K562 (cell line): ENCODE results near the gene PARD6B. TPM values are rescaled to one million over a fixed set of nuclear protein-coding genes. Genes with fewer than 3 reads are reported as not detected.

Experiments used
- CAMTA2 ChIP-seq: fragments of 250-450 bp; sonication (Bioruptor Pico); conservative IDR thresholded peaks from 2 replicates; pipeline ENCODE4 v1.5.1; 2022
- GATAD2A ChIP-seq: fragments of 450-650 bp; IDR thresholded peaks from 2 replicates; pipeline ENCODE4 v1.6.1; 2017
- HCFC1 ChIP-seq: IDR thresholded peaks from 2 replicates; pipeline ENCODE4 v1.6.1; 2012; ENCODE audit warnings: low read depth, low read length, improper control_type of control experiment
- MECOM ChIP-seq: fragments of 250-450 bp; sonication (Bioruptor Pico); IDR thresholded peaks from 2 replicates; pipeline ENCODE4 v1.8.0; 2022; ENCODE audit warnings: inconsistent platforms
- MEF2A ChIP-seq: IDR thresholded peaks from 2 replicates; pipeline ENCODE4 v1.6.1; 2011; ENCODE audit warnings: low read depth, mild to moderate bottlenecking, low read length, moderate library complexity; ENCODE audit not compliant: control insufficient read depth
- MXI1 ChIP-seq: IDR thresholded peaks from 2 replicates; pipeline ENCODE4 v1.6.1; 2011; ENCODE audit warnings: low read depth, mild to moderate bottlenecking, improper control_type of control experiment, low read length
- PHF21A ChIP-seq: fragments of 450-650 bp; IDR thresholded peaks from 2 replicates; pipeline ENCODE4 v1.6.1; 2017; ENCODE audit warnings: low read depth, borderline replicate concordance
- POLR3G ChIP-seq: IDR thresholded peaks from 2 replicates; pipeline ENCODE4 v1.6.1; 2011; ENCODE audit not compliant: insufficient read length, insufficient replicate concordance; ENCODE audit errors: extremely low read depth
- RB1 ChIP-seq: fragments of 450-650 bp; IDR thresholded peaks from 2 replicates; pipeline ENCODE4 v1.6.1; 2017; ENCODE audit warnings: low read depth, mild to moderate bottlenecking
- SUPT5H ChIP-seq: fragments of 450-650 bp; IDR thresholded peaks from 2 replicates; pipeline ENCODE4 v1.6.1; 2016
- TEAD4 ChIP-seq, 2 experiments: sonication (generic) in 1 of 2; formaldehyde crosslinking in 1 of 2; IDR thresholded peaks; 2 replicates each; pipeline versions ENCODE4 v1.6.1 to v1.8.0; 2012 to 2022; ENCODE audit warnings: borderline replicate concordance in 1 of 2, inconsistent platforms in 1 of 2, low read length in 1 of 2, mild to moderate bottlenecking in 1 of 2, missing genetic modification reagents in 1 of 2
- ZFP36 ChIP-seq: fragments of 150-350 bp; IDR thresholded peaks from 2 replicates; pipeline ENCODE4 v1.6.1; 2018; ENCODE audit warnings: low read length, low read depth; ENCODE audit not compliant: partially characterized antibody
- ZNF644 ChIP-seq: fragments of 200-800 bp; sonication (Bioruptor generic); IDR thresholded peaks from 2 replicates; pipeline ENCODE4 v1.6.1; 2016; ENCODE audit warnings: low read depth, missing genetic modification characterization, missing compliant biosample characterization
- ZNF695 ChIP-seq: fragments of 450-650 bp; formaldehyde crosslinking; IDR thresholded peaks from 2 replicates; pipeline ENCODE4 v1.4.0; 2020; ENCODE audit warnings: mild to moderate bottlenecking, moderate library complexity
- ZNF76 ChIP-seq: fragments of 250-450 bp; sonication (Bioruptor Pico); IDR thresholded peaks from 2 replicates; pipeline ENCODE4 v1.4.0; 2020; ENCODE audit warnings: mild to moderate bottlenecking, moderate library complexity, borderline replicate concordance
- polyA plus RNA-seq, 8 experiments: library from polyadenylated mRNA; depleted of rRNA in 4 of 8; stranded (reverse) in 5 of 8; unstranded in 3 of 8; fragments of >200 nt; fragmentation: Nextera tagmentation in 2 of 8; fragmentation: Illumina TruSeq in 1 of 8; extraction: Ambion mirVana in 2 of 8; extraction: Trizol in 1 of 8; gene quantifications; 2 replicates each; pipeline versions ENCODE4 v1.2.1 to v1.2.3, GENCODE V29; 2011 to 2014; ENCODE audit warnings: inconsistent platforms in 1 of 8, missing spikeins in 1 of 8
- total RNA-seq, 7 experiments: library from RNA; depleted of rRNA in 6 of 7; stranded (reverse); fragments of >200 nt in 6 of 7; fragmentation: Illumina TruSeq in 2 of 7; extraction: Trizol in 2 of 7; gene quantifications; 2 replicates each; pipeline versions ENCODE4 v1.2.1 to v1.2.3, GENCODE V29; 2011 to 2021; ENCODE audit warnings: low replicate concordance in 1 of 7
- TF ChIP-seq, protein P1 (sequence below): IDR thresholded peaks from 2 replicates; pipeline ENCODE4 v1.6.1; 2011; ENCODE audit warnings: borderline replicate concordance, low read depth, mild to moderate bottlenecking, moderate library complexity, low read length; ENCODE audit not compliant: insufficient read depth, poor library complexity, severe bottlenecking
- TF ChIP-seq, protein P2 (sequence below): sonication (generic); formaldehyde crosslinking; IDR thresholded peaks from 2 replicates; pipeline ENCODE4 v1.8.0; 2022; ENCODE audit warnings: missing genetic modification reagents, mild to moderate bottlenecking, borderline replicate concordance
- TF ChIP-seq, protein P3 (sequence below): fragments of 250-450 bp; sonication (Bioruptor Pico); IDR thresholded peaks from 2 replicates; pipeline ENCODE4 v1.8.0; 2022; ENCODE audit warnings: inconsistent platforms, mild to moderate bottlenecking, moderate library complexity, borderline replicate concordance

Gene PARD6B
- total and polyA plus RNA-seq, 9 of the 15 experiments (the other 6 are each of a cell fraction or from before 2014, with no cell fraction given), result 1.7 to 12.3 (median 5.5) TPM

DNA sequence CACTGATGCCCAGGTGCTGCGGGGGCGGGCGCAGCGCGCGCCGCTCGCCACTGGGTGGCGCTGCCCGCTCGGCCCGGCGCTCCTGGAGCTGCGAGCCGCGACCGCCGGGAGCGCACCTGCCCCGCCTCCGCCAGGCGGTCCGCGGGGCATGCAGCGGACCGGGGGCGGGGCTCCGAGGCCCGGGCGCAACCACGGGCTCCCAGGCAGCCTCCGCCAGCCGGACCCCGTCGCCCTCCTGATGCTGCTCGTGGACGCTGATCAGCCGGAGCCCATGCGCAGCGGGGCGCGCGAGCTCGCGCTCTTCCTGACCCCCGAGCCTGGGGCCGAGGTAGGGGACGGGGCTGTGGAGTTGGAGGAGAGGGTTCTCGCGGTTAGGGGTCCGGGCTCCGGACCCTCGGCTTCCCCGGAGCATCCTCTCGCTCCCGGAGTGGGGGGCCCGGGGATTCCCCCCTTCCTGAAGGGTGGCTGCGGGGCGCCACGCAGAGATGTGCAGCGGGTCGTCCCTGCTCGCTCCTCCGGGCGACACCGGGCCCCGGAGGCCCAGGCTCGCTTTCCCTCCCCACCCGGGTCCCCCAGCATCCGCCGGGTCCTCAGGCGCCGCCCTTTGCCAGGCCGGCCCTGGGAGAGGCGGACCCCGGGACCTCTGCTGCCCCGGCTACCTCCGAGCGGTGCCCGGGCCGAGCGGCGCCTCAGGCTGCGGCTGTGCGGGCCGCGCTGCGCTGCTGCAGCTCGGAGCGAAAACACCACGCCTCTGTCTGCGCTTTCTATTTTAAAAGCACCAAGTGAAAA, 63.7 kb downstream of the PARD6B start, which contains the start of gene BCAS4 (continued):
- TF ChIP-seq SUPT5H, result no peak
- no peak for TF ChIP-seq ZNF695 (CRISPR knock-in tag)
- TF ChIP-seq MXI1, result no peak
- 0 out of 2 replicates have a peak, but pooled peaks have one; percentile 33 for TF ChIP-seq HCFC1
- TF ChIP-seq, protein P1, sequence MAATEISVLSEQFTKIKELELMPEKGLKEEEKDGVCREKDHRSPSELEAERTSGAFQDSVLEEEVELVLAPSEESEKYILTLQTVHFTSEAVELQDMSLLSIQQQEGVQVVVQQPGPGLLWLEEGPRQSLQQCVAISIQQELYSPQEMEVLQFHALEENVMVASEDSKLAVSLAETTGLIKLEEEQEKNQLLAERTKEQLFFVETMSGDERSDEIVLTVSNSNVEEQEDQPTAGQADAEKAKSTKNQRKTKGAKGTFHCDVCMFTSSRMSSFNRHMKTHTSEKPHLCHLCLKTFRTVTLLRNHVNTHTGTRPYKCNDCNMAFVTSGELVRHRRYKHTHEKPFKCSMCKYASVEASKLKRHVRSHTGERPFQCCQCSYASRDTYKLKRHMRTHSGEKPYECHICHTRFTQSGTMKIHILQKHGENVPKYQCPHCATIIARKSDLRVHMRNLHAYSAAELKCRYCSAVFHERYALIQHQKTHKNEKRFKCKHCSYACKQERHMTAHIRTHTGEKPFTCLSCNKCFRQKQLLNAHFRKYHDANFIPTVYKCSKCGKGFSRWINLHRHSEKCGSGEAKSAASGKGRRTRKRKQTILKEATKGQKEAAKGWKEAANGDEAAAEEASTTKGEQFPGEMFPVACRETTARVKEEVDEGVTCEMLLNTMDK, result peak; percentile 60
- TF ChIP-seq ZFP36, result peak; percentile 99
- TF ChIP-seq POLR3G, result no peak
- no peak for TF ChIP-seq ZNF644 (tag)
- TF ChIP-seq CAMTA2, result no peak
- no peak for TF ChIP-seq MEF2A
- peak; percentile 99 for TF ChIP-seq RB1
- TF ChIP-seq MECOM (CRISPR knock-in tag), result no peak
- TF ChIP-seq GATAD2A, result no peak
- no peak for TF ChIP-seq ZNF76 (CRISPR knock-in tag)
- TF ChIP-seq, protein P2, sequence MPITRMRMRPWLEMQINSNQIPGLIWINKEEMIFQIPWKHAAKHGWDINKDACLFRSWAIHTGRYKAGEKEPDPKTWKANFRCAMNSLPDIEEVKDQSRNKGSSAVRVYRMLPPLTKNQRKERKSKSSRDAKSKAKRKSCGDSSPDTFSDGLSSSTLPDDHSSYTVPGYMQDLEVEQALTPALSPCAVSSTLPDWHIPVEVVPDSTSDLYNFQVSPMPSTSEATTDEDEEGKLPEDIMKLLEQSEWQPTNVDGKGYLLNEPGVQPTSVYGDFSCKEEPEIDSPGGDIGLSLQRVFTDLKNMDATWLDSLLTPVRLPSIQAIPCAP (CRISPR knock-in tag), result no peak
- no peak for TF ChIP-seq TEAD4 (IDR thresholded peaks at IDR 0.05; ENCODE audit: low read length)
- TF ChIP-seq TEAD4 (CRISPR knock-in tag; IDR thresholded peaks at IDR 0.05; ENCODE audit: borderline replicate concordance), result no peak
- TF ChIP-seq, protein P3, sequence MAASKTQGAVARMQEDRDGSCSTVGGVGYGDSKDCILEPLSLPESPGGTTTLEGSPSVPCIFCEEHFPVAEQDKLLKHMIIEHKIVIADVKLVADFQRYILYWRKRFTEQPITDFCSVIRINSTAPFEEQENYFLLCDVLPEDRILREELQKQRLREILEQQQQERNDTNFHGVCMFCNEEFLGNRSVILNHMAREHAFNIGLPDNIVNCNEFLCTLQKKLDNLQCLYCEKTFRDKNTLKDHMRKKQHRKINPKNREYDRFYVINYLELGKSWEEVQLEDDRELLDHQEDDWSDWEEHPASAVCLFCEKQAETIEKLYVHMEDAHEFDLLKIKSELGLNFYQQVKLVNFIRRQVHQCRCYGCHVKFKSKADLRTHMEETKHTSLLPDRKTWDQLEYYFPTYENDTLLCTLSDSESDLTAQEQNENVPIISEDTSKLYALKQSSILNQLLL (CRISPR knock-in tag), result no peak
- no peak for TF ChIP-seq PHF21A
